HFF-Myc (cell line): ENCODE measurements around the gene PPP2CA.

ENCODE experiments used
- DNase-seq: peaks from one replicate; pipeline ENCODE4 v3.0.0-alpha.2; 2011; ENCODE audit warnings: low read depth; ENCODE audit errors: extremely low read depth
- H3K4me3 ChIP-seq: replicated peaks from 2 replicates; pipeline ENCODE4 v1.5.1; 2011; ENCODE audit warnings: low read depth, mild to moderate bottlenecking, control low read depth, low read length
- TF ChIP-seq, protein P1 (sequence below): IDR thresholded peaks from 2 replicates; pipeline ENCODE4 v1.5.1; 2012; ENCODE audit warnings: mild to moderate bottlenecking, low read depth, low read length, control low read depth; ENCODE audit errors: missing control alignments

PPP2CA gene

GRCh38 chr5:134225780-134226440 is at the start of gene PPP2CA:
PPP2CA (minus strand) TSS chr5:134226073; CDS start chr5:134225861, 212 bp downstream.
- TF ChIP-seq, protein P1, sequence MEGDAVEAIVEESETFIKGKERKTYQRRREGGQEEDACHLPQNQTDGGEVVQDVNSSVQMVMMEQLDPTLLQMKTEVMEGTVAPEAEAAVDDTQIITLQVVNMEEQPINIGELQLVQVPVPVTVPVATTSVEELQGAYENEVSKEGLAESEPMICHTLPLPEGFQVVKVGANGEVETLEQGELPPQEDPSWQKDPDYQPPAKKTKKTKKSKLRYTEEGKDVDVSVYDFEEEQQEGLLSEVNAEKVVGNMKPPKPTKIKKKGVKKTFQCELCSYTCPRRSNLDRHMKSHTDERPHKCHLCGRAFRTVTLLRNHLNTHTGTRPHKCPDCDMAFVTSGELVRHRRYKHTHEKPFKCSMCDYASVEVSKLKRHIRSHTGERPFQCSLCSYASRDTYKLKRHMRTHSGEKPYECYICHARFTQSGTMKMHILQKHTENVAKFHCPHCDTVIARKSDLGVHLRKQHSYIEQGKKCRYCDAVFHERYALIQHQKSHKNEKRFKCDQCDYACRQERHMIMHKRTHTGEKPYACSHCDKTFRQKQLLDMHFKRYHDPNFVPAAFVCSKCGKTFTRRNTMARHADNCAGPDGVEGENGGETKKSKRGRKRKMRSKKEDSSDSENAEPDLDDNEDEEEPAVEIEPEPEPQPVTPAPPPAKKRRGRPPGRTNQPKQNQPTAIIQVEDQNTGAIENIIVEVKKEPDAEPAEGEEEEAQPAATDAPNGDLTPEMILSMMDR: no peak
- peak; percentile 95 for DNase-seq
- H3K4me3 ChIP-seq: peak within 1 kb of the TSS; percentile 85

- DNase-seq: no peak
- TF ChIP-seq, protein P1: no peak
- no peak overlapping the region for H3K4me3 ChIP-seq
Observed at GRCh38 chr5:134273642-134274395, 47.9 kb upstream of the PPP2CA start.

GRCh38 chr5:134271059-134271458 is 45.2 kb upstream of the PPP2CA start:
- DNase-seq: no peak
- H3K4me3 ChIP-seq: no peak overlapping the region
- TF ChIP-seq, protein P1: no peak

- TF ChIP-seq, protein P1: no peak
- DNase-seq: no peak
- no peak overlapping the region for H3K4me3 ChIP-seq
Observed at GRCh38 chr5:134268919-134269318, 43.0 kb upstream of the PPP2CA start.

DNA sequence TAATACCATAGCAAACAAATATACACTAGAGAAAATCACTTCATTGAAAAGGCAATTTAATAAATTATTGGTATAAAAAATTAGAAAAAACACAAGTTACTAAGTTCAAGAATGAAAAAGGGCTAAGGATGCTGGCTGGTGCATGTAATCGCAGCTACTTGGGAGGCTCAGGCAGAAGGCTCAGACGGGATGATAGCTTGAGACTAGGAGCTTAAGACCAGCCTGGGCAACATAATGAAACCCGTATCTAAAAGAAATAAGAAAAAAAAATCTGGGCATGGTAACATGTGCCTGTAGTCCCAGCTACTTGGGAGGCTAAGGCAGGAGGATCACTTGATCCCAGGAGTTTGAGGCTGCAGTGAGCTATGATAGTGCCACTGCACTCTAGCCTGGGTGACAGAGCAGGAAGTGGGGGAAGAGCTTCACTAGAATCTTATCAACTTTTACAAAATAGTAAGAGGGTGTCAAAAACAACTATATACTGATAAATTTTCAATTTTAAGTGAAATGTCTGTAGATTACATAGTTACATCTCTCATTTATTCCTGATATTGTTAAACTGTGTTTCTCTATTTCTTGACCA is 42.2 kb upstream of the PPP2CA start:
- TF ChIP-seq, protein P1: no peak
- DNase-seq: no peak
- H3K4me3 ChIP-seq: no peak overlapping the region

DNA sequence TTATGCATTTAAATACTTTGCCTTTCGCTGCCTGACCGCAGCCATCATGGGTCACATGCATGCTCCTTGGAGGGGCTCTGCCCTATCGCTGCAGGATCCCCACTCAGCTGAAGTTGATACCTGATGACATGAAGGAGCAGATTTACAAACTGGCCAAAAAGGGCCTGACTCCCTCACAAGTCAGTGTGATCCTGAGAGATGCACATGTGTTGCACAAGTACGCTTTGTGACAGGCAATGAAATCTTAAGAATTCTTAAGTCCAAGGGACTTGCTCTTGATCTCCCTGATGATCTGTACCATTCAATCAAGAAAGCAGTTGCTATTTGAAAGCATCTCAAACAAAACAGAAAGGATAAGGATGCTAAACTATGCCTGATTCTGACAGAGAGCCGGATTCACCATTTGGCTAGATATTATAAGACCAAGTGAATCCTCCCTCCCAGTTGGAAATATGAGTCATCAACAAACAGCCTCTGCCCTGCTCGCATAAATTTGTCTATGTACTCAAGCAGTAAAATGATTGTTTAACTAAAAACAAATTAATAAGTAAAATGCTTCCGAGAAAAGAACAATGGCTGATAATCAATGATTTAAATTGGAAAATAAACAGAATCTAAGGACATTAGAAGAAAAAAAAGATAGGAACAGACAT is 41.6 kb upstream of the PPP2CA start:
- H3K4me3 ChIP-seq: no peak overlapping the region
- TF ChIP-seq, protein P1: no peak
- DNase-seq: no peak
